Measurements from ENCODE around the gene SYK.
"Not testable (repeated sequence)": the region's sequence is repeated elsewhere in the genome, so short reads cannot be mapped to it uniquely, and the experiment has no call there.

GRCh38 chr9:90755514-90756371 is 45.9 kb upstream of the SYK start:
- peak; percentile 74 for TF ChIP-seq CTCF (IDR thresholded peaks at IDR 0.05; ENCODE audit: poor library complexity)
- TF ChIP-seq EZH2phosphoT487 (IDR thresholded peaks at IDR 0.05; ENCODE audit: low read depth, severe bottlenecking, unreplicated experiment) = not testable (repeated sequence)
